Stimulated activated CD8-positive, alpha-beta memory T cell treated with anti-CD3 and anti-CD28 coated beads, Interleukin-12 subunit alpha, Interleukin-12 subunit beta, amount 100 ng/mL, for 1 hour (primary cell): ENCODE data around the gene MYOM3.

ENCODE experiments used
- DNase-seq: peaks from one replicate; pipeline ENCODE4 v3.0.0-alpha.2; 2020; ENCODE audit warnings: low read depth

The MYOM3 gene

DNA sequence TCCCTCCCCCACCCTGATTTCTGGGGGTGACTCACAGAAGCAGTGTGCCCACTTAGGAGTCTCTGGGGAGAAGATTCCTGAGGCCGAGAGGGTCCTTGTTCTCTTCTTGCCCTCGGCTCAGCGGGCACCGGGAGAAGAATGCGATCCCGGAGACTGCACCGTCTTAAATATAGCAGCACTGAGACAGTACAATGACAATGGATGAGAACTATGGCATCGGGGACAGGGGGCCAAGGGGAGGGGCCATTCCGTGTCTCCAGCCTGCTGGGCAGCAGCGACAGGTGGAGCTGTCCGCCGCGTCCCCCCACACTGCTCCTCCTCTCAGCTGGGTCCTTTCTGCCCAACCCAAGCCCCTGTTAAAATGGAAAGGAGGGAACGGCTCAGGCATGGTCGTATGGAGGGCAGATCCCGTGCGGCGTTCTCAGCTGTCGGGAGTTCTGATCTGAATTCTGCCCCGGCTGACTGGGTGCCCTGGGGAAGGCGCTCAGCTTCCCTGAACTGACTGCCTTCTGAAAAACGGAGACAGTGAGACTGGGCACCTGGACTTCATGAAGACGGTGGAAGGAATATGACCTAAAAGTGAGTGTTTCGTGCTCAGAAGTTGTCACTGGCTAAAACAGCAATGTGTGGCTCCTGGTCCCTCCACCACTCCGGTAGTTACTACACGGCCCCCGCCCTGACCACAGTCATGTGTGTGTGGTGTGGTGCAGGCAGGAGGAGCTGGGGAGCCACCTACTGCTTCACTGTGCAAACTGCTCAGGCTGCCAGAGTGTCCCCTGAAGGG, at the start of gene MYOM3:
MYOM3 (minus strand) TSS at position 140 of the 784 bp plus-strand sequence. CDS start 3,499 bp downstream, outside the sequence.
- peak; percentile 32 for DNase-seq

DNA sequence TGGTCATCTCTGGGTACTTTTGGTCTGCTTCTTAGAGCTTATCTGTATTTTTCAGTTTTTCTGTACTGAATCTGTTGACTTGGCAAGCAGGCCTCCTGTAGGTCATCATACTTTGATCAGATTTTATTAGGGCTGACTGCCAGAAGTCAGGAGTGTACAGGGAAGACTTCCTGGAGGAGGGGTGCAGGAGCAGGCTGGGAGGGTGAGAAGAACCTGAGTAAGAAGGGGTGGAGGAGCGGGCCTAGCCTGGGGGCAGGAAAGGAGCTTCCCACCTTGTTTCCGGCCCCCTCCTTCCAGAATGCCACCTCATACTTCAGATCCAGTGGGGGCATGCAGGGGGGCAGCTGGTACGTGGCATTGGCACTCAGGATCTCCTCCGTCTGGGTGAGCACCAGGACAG, 49.3 kb upstream of the MYOM3 start:
- DNase-seq, result no peak

DNA sequence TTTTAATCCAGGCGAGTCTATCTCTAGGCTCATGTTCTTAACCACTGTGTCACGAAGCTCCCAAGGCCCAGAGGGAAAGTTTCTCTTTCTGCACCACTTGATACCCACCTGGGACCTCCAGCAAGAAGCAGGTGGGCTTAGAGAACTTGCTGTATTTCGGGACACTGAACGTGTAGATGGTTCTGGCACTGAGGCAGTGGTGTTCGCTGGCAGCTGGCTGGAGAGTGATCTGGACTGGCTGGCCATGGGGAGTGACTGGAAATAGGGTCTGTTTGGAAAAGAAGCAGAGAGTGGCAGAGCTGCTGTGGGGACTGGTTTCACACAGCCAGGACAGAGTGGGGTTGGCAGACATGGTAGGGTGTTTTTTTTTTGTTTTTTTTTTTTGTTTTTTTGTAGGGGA, 47.4 kb upstream of the MYOM3 start:
- no peak for DNase-seq

DNA sequence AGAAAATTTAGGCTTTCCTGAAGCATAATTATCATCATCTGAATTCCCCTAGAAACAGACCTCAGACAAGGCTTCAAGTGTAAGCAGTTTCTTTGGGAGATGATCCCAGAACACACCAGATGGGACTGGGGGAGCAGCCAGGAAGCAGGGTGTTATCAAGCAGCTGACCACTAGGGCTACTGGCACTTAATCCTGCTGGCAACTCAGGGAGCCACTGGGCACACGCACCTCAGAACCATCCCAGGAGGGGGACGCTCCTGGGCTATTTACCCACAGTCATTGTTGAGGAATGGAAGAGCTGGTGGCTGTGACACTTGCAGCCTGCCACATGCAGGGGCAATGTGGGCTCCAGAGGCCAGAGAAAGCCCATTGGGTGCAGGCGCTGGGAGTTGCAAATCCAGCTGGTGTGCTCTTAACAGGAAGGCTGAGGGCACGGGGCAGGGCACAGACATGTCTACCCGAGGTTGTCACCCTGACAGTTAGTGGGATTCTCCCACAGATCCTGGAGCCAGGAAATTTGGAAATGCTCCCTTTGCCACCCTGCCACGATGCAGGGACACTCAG, 46.1 kb upstream of the MYOM3 start:
- no peak for DNase-seq

DNA sequence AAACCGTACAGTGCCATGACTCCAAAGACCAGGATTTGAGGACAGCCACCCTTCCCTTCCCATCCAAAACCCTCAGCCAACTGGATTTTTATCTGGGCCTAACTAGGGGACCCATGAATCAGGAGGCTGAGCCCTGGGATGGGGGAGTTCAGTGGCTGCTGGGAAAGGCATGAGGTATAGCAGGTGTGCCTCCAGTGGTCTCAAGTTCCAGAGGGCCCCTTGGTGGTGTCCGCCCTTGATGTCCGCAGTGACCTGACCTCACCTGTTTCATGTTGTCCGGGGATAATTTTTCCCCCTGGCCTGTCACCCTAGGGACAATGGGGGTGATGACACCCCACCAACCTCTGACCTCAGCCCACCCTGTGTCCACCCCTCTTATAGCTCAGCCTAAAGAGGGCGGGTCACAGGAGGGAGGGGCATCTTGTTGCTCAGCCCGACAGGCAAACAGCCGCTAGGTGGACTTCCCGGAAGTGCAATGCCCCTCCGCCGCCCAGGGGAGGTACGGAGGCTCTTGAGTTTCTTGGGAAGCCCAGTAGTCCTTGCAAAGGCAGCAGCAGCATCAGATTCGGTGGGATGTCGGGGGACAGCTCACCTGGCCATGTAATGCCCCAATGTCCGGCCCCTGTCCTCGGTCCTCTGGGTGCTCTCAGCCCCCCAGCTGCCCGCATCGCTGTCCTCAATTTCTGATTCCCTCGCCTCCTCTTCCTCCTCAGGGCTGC, 44.8 kb upstream of the MYOM3 start:
- no peak for DNase-seq

DNA sequence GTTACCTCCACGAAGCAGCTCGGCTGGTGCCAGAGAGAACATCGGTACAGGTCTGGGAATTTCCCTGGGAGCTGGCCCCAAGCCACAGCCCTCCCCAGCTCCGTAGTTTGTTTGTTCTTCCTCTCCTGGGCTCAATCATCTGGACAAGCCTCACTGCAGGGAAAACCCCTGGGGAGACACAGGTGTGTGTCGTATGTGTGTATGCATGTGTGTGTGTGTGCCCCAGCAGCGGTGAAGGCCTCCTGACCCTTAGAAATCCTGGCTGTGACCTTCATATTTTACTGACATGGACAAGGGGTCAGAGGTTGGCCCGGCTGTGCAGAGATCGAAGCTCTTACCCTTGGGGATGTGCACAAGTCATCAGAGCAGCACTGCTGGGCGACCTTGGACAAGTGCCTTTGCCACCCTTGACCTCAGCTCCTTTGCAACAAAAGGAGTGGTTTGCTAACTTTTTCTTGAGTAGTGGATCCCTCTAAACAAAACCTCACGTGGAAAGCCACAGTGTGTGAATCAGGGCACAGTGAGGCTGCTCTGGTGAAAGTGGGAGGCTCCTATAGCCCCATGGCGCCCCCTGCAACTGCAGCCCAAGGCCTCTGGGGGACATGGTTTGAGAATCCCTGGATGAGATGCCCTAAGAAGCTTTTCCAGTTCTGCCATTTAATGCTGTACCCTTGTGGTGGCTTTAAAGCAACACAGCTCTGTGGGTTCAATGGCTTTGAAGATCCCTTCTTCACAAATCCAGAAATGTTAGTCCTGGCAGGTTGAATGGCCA, 43.3 kb upstream of the MYOM3 start:
- no peak for DNase-seq

DNA sequence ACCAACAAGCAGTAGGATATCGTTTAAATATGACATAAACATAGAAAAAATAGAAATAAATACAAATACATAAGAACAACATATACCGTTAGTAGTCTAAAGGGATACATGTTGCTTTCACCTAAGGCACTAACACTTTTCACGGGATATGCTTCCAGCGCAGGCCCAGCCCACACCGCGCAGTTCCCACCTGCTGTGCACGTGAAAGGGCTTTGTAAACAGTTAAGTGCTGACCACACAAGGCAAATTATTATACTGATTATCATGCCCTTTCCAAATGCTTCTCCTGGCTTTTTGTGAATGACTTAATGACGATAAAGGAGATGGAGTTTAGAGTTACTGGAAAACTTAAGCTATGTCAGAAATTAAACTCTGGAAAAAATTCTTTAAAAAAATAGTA, 42.3 kb upstream of the MYOM3 start:
- no peak for DNase-seq

DNA sequence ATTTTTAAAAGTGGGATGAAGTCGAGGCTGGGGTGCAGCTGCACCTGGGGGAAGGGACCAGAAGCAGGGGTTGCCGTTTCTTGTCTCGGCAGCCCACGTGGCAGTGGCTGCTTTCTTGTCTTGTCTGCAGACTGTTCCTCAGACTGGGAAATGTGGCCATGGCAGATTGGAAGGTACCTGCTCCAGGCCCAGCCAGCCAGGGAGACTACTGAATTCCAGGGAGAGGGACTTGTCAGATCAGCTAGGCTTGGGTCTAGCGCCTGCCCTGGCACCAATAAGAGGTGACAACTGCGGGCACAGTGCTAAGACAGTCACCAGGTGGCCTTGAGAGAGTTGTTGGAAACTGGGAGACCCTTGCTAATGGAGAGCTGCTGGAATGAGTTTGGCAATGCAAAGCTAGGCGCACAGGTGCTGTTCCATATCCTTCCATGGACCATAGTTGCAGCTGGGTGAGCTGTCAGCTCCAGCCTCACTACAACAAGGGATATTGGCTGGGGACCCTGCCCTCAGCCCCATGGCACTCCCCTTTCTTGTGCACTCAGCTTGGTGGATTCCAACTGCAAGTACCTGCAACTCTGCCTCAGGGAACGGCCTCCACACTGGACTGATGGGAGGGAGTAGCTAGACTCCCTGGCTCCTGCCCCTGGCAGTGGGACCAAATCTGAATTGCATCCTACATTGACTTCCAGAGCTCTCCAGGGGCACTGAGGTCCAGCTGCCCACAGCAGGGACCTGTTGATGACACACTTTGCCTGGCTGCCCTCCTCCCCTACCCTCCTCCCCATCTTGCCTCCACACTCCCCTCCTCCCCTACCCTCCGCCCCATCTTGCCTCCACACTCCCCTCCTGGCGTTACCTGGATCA, 40.9 kb upstream of the MYOM3 start:
- DNase-seq, result no peak

DNA sequence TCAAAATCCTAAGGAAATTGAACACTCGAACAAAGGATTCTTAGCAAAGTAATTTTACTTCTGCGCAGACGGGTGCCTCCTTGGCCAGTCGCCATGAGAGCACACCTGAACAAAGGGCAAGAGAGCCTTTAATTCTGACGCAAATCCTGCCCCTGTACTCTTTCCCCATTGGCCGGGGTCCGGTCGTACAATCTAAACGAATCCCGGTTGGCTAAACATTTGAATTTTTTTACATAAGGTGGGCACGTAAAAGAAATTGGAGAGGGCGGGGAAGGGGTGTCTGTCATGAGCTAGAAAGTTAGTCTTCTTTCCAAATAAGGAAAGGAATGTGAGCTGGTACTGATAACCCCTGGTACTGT, 39.2 kb upstream of the MYOM3 start:
- no peak for DNase-seq

DNA sequence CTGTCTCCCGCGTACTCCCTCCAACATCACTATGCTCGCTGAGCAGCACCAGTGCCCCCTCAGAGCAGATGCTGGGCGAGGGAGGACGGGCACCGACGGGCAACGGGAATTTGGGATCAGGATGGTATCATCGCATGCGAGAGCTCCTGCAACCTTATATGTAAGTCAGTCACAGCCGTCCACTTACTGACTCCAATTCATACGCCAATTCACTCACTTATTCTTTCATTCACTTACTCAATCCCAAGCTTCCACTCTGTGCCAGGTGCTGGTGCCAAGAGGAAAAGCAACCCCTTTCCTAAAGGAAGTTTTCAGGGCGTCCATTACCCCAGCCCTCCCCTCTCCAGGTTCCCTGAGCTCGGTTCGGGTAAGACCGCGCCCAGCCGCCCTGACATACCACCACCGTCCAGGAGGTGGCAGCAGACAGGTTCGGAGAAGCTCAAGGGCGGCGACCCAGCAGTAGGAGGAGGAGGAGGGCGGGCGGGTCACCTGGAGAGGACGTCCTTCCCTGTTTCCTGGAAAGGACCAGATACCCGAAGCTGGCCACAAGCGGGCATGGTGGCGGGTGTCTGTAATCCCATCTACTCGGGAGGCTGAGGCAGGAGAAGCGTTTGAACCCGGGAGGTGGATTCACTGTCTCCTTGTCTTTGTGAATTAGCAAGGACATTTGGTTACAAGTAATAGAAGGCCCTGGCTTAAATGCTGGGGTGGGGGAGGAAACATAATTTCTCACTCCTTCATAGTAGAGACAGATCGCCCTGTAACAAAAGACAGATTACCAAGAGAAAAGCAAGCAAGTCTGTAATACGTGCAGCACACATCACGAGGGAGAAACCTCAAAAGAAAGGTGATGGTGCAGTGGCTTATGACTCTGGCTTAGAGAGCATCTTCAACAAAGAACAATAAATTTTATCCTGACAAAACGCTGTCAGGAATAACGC, 38.6 kb upstream of the MYOM3 start:
- DNase-seq, result peak; percentile 78

DNA sequence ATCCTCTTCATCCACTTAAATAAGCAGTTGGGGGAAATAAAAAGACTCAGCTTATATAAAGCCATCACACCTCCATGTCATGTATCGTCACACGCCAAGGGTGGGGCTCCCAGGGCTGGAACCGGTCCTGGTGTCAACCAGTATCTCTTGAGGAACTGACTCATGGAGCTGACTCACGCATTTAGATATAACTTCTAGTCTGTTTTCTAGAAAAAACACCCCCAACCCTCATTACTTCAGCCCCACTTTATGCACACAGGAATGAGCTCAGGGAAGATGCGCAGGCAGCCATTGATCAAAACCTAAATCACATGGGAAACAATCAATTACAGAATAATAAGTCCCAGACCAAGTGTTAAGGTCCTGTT, 37.9 kb upstream of the MYOM3 start:
- no peak for DNase-seq

DNA sequence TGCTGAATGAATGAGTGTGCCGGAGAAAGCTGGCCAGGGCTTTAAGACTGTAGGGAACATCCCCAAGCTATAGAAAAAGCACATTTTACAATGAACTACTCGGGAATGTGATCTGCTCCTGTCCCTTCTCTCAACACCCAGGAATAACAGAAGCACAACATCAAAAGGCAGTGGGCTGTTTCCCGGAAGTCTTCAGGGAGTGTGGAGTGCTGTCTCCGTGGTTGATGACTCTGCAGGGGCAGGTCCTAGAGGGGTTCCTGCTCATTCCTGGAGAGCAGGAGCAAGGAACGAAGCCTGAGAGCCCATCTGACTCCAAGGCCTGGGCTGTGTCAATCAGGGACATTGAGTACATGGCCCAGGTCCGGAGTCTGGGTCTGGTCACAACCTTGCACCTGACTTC, 35.9 kb upstream of the MYOM3 start:
- no peak for DNase-seq

DNA sequence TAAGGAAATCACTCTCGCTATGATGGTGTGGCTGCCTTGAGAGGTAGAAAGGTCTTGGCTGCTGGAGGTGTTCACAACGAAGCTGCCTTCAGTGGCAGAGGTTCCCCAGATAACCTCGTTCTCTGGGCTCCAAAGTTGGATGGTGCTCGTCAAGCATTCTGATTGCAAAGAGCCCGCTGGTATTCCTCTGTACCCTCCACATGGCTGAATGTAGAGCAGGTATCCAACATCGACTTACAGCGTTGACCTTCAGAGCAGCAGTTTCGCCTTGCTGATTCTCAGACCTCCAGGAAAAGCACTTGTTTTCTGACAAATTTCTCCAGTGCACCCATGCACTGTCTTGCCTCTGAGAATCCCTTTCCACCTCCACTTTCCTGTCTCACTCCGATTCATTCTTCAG, 35.3 kb upstream of the MYOM3 start:
- DNase-seq, result no peak

DNA sequence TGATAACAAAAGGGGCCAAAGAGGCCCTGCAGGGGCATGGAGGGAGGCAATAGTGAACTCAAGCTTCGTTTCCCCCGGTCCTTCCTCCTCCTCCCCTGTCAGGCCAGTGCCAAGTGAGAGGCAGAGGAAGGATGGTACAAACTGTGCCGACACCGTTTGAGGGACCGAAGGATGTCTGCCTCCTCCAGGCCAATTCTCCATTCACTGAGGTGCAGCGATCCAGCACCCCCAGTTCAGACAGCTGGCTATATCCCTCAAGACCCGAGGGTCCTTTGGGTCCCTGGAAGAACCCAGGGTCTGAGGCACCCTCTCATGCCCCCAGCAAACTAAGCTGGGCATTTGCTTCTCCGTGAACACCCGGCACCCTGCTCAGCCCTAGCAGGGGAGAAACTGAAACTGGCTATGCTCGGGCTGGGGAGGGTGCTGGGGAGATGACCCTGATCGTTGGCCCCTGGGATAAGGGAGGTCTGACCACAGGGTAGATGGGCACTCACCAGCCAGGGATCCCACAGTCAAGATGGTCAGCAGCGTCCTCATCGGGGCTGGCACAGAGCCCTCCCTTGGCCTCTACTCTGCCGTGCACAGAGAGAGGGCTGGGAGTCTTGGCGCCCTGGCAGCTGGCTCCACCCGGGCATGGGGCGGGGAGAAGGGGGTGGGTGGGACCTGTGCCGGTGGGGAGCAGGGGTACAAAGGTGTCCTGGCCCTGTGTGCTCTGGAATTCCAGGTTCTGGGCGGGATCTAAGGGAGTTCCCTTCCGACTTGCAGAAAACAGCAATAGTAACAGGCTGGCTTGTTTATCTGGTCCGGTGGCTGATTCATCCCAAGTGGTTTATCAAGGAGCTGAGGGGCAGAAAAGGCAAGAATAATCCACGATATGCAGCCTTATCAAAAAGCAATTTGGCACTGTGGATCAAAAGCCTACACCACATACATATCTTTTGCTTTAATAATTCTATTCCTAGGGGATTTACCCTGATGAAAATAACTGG, 30.9 kb upstream of the MYOM3 start, which contains the start of gene IL22RA1:
IL22RA1 (minus strand) TSS at position 595 of the 989 bp plus-strand sequence; CDS start at position 537, 58 bp downstream.
- DNase-seq, result no peak

DNA sequence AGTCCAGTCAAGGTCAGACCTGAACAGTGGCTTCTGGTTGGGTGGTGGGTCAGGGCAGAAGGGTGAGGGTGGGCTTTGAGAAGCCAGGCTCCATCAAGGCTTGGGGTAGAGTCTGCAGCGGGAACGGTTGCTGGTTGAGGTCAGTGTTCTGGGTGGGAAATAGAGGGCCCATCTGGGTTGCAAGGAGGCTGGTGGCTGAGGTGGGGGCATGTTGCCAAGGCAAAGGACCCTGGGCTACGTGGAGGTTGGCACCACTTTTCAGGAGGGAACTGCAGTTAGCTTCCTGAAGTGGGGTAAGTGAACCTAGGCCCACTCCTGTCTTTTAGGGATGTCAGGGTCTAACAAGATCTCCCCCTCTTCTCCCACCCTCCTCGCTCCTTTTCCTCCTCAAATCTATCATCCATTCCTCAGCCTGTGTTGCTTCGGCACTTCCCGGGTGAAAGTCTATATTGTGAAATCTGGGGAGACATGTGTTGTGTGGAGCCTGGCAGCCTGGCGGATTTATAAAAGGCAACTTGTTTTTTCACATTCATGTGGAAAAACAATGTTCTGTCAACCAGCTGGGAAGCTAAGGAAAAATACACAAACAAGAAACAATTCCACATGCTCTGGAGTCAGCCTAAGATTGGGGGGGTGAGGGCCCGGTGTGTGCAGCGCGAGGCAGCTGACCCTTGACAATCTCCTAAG, 29.5 kb upstream of the MYOM3 start:
- DNase-seq, result no peak

DNA sequence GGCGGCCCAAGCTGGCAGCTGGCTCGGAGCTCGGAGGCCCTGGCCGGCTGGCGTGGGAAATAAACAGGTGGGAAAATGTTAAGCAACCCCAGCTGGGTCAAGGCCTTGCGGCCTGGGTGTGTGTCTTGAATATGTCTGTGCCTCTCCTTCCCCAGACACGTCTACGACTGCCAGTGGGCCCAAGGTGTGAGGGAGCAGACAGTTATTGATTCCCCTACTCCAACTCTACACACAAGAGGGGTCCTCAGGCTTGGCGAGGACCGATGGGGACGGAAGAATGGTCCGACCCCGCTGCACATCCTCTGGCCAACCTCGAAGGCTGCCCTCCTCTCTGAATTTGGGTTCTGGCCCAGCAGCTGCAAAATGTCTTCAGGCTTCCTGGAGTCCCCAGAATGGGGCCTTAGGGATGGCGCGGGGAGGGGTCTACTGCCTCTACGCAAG, 28.8 kb upstream of the MYOM3 start:
- no peak for DNase-seq

DNA sequence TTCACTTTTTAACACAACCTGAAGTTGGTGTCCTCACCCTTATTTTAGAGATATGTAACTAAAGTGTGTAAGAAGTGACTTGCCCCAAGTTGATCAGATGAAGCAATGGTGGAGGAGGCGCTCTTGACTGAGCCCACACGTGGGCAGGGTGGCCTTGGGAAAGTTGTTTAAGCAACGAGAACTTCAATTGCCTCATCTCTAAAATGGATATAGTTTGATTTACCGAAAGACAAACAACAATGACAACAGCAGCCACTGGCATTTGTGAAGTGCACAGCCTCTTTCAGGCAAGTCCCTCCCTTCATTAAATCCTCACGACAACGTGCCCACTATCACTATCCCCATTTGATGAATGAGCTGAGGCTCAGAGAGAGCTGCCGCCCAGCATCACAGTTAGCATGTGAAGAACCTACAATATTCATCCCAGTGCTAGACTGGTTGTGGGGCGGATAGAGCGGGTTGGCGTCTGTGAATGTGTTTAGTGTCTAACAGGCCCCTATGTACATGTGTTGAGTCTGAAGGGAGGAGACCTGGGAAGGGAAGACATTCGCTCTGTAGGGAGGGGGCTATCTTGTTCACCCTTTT, 28.0 kb upstream of the MYOM3 start:
- DNase-seq, result no peak

DNA sequence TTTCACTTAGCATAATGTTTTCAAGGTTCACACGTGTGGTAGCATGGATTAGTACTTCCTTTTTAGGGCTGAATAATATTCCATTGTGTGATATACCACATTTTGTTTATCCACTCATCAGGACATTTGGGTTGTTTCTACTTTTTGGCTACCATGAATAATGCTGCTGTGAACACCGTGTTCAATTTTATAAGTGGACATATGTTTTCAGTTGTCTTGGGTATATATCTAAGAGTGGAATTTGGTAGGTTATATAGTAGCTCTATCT, 27.2 kb upstream of the MYOM3 start:
- DNase-seq, result no peak
